ENCODE data around the gene CCDC85C.

DNA sequence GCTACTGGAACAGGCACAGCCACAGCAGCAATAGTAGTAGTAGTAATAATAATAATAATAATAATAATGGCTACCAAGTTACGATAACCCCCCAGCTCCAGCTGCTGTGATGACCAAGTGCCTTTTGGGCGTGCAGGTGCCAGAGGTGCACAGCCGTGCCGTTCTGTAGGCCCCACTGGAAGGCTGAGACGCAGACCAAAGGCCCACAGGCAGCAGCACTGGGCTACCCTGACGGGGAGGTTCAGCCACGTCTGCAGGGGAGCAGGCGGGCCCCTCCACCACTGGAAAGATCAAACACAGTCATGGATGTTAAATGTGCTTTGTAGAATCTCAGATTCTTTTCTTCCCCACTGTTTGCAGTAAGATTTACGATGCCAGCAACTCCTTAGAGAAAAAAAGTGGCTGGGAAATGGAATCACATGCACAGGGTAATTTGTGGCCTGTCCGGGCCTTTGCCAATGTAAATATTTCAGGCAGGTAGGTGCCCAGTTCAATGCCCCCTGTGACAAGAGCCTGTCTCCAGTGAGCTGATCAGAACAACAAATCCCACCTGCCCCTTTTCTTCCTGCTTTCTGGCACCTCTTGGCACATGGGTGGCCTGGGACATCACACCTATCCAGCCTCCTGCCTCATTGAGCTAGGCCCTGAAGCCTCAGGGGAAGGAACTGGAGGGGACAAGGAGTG, 32.6 kb downstream of the CCDC85C start:
- TF ChIP-seq, protein P1, sequence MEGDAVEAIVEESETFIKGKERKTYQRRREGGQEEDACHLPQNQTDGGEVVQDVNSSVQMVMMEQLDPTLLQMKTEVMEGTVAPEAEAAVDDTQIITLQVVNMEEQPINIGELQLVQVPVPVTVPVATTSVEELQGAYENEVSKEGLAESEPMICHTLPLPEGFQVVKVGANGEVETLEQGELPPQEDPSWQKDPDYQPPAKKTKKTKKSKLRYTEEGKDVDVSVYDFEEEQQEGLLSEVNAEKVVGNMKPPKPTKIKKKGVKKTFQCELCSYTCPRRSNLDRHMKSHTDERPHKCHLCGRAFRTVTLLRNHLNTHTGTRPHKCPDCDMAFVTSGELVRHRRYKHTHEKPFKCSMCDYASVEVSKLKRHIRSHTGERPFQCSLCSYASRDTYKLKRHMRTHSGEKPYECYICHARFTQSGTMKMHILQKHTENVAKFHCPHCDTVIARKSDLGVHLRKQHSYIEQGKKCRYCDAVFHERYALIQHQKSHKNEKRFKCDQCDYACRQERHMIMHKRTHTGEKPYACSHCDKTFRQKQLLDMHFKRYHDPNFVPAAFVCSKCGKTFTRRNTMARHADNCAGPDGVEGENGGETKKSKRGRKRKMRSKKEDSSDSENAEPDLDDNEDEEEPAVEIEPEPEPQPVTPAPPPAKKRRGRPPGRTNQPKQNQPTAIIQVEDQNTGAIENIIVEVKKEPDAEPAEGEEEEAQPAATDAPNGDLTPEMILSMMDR (IDR thresholded peaks at IDR 0.05): no peak
- TF ChIP-seq POLR2AphosphoS5 (IDR thresholded peaks at IDR 0.05) (peak; percentile 95), POLR2A (IDR thresholded peaks at IDR 0.05) (no peak)

Data from prostate gland (tissue), 2 donors.